Measurements from ENCODE around the gene ARL15.

DNA sequence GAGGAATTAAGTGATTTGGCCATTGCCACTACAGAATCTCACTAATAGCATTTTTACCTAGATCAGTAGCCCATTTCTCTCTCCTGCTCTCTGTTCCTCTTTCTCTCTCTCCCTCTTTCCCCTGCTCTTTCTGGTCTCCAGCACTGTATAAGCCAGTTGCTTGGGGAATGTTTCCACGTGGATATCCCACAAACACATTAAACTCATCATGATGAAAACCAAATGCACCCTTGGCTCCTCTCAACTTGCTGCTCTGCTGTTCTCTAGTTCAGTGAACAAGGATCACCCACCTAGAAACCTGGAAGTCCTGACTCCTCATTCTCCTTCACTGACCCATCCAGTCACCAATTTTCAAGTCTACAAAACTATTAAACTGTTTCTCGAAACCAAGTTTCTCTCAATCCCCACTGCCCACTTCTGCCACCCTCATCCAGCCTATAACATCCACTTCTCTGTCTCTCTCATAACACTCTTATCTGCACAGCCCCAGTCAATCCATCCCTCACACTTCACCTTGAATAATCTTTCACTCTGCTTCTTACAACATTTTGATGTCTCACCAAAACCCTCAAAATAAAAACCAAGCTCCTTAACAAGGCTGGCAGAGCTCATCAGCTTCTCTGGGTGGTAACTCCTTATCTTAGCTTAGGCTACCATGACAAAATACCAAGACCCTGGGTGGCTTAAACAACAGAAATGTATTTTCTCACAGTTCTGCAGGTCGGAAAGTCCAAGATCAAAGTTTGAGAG is 79.3 kb downstream of the ARL15 start:
- TF ChIP-seq, protein P1, sequence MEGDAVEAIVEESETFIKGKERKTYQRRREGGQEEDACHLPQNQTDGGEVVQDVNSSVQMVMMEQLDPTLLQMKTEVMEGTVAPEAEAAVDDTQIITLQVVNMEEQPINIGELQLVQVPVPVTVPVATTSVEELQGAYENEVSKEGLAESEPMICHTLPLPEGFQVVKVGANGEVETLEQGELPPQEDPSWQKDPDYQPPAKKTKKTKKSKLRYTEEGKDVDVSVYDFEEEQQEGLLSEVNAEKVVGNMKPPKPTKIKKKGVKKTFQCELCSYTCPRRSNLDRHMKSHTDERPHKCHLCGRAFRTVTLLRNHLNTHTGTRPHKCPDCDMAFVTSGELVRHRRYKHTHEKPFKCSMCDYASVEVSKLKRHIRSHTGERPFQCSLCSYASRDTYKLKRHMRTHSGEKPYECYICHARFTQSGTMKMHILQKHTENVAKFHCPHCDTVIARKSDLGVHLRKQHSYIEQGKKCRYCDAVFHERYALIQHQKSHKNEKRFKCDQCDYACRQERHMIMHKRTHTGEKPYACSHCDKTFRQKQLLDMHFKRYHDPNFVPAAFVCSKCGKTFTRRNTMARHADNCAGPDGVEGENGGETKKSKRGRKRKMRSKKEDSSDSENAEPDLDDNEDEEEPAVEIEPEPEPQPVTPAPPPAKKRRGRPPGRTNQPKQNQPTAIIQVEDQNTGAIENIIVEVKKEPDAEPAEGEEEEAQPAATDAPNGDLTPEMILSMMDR (conservative IDR thresholded peaks at IDR 0.05; ENCODE audit: low read depth, low read length) = no peak
- no peak for TF ChIP-seq EZH2 (IDR thresholded peaks at IDR 0.05; ENCODE audit: borderline replicate concordance, low read depth, low read length, poor library complexity, severe bottlenecking)
